GM06990 (cell line): ENCODE results near the gene TMEM138.
"Not testable (repeated sequence)": the region's sequence is repeated elsewhere in the genome, so short reads cannot be mapped to it uniquely, and the experiment has no call there.

Experiments used
- DNase-seq: peaks from one replicate; pipeline ENCODE4 v3.0.0-alpha.2; 2011; ENCODE audit not compliant: insufficient read length; ENCODE audit errors: extremely low read depth
- H3K27me3 ChIP-seq: replicated peaks from 2 replicates; pipeline ENCODE4 v1.6.0; 2011; ENCODE audit warnings: low read length; ENCODE audit not compliant: control insufficient read depth, insufficient read depth
- H3K36me3 ChIP-seq: 2 replicates; pipeline ENCODE4 v1.5.1; 2011; ENCODE audit warnings: low read length; ENCODE audit not compliant: control insufficient read depth, insufficient read depth
- H3K4me3 ChIP-seq: replicated peaks from 2 replicates; pipeline ENCODE4 v1.5.1; 2011; ENCODE audit warnings: low read depth, mild to moderate bottlenecking, control low read depth, low read length
- TF ChIP-seq, protein P1 (sequence below): IDR thresholded peaks from 2 replicates; pipeline ENCODE4 v1.5.1; 2011; ENCODE audit warnings: low read length, control low read depth, mild to moderate bottlenecking, inconsistent platforms; ENCODE audit not compliant: insufficient read depth, poor library complexity, severe bottlenecking

TMEM138 gene

GRCh38 chr11:61380884-61381283 lies 18.7 kb downstream of the TMEM138 start:
- no peak for DNase-seq
- no peaks in the 10 kb centered on the region for H3K27me3 ChIP-seq
- H3K36me3 ChIP-seq: no peaks in the 10 kb centered on the region
- H3K4me3 ChIP-seq: no peak overlapping the region
- TF ChIP-seq, protein P1, sequence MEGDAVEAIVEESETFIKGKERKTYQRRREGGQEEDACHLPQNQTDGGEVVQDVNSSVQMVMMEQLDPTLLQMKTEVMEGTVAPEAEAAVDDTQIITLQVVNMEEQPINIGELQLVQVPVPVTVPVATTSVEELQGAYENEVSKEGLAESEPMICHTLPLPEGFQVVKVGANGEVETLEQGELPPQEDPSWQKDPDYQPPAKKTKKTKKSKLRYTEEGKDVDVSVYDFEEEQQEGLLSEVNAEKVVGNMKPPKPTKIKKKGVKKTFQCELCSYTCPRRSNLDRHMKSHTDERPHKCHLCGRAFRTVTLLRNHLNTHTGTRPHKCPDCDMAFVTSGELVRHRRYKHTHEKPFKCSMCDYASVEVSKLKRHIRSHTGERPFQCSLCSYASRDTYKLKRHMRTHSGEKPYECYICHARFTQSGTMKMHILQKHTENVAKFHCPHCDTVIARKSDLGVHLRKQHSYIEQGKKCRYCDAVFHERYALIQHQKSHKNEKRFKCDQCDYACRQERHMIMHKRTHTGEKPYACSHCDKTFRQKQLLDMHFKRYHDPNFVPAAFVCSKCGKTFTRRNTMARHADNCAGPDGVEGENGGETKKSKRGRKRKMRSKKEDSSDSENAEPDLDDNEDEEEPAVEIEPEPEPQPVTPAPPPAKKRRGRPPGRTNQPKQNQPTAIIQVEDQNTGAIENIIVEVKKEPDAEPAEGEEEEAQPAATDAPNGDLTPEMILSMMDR: no peak

- not testable (repeated sequence) for DNase-seq
Observed at GRCh38 chr11:61383859-61384258, 21.7 kb downstream of the TMEM138 start.

GRCh38 chr11:61384271-61385242 lies 22.4 kb downstream of the TMEM138 start:
- H3K36me3 ChIP-seq: no peaks in the 10 kb centered on the region
- no peaks in the 10 kb centered on the region for H3K27me3 ChIP-seq
- TF ChIP-seq, protein P1: peak; percentile 29
- DNase-seq: no peak
- no peak overlapping the region for H3K4me3 ChIP-seq

More at GRCh38 chr11:61383859-61384258, 21.7 kb downstream of the TMEM138 start:
- H3K4me3 ChIP-seq, H3K27me3 ChIP-seq, H3K36me3 ChIP-seq: not testable (repeated sequence)

GRCh38 chr11:61390161-61390560 lies 28.0 kb downstream of the TMEM138 start:
- no peak for DNase-seq
- Histone ChIP-seq H3K27me3 (no peaks in the 10 kb centered on the region), H3K4me3 (no peak overlapping the region), H3K36me3 (peaks cover 2% of the 10 kb centered on the region; the same call in 1 of the 2 replicates)
- TF ChIP-seq, protein P1: no peak

DNA sequence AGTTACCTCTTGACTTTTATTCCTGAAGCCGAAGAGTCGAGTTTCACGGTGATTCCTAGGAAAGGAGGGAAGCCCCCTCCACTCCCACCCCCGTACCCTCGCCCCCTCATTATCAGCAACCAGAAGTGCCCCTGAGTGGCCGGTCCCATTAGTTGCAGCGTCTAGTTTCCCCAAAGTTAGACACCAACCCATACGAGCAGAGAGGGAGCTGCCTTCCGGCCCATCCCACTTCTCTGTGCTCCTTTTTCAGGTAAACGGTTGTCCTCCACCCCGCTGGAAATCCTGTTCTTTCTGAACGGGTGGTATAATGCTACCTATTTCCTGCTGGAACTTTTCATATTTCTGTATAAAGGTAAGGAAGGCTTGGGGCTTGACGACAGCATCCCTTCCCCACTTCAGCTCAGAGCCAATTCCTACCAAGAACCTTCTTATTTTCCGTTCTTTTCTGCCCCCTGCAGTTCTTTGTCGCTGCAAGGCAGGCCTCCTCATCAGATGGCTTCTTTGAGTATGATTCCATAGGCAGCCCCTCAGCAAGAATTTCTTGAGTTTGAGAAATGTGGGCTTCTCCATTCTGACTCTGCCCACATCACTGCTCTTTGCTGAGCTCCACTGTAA lies 30.9 kb downstream of the TMEM138 start:
- peaks cover 3% of the 10 kb centered on the region for H3K36me3 ChIP-seq
- no peaks in the 10 kb centered on the region for H3K27me3 ChIP-seq
- TF ChIP-seq, protein P1: peak; percentile 36
- DNase-seq: no peak
- H3K4me3 ChIP-seq: peak overlapping the region; percentile 78

DNA sequence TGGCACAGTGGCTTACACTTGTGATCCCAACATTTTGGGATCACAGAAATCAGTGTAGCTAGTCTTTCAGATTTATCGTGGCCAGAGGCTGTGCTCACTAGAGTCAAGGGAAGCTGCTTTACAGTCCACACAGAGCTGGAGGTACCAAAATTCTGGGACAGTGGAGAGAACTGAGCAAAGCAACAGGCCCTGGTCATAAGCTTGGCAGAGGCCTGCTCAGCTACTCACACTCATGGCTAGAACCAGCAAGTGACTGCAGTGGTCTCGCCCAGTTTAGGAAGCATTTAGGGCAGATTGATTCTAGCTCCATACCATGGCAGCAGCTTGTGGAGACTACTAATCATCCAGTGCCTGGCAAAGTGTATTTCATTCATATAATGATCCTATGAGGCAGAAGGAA lies 39.0 kb downstream of the TMEM138 start:
- Histone ChIP-seq H3K4me3 (no peak overlapping the region), H3K27me3 (no peaks in the 10 kb centered on the region), H3K36me3 (peaks cover 26% of the 10 kb centered on the region)
- no peak for DNase-seq
- TF ChIP-seq, protein P1: no peak
